Endothelial cell (in vitro differentiated cells): ENCODE data around the gene USP51. TPM values are rescaled to one million over a fixed set of nuclear protein-coding genes. Genes with fewer than 3 reads are reported as not detected.

Experiments
- DNase-seq: peaks from one replicate; pipeline ENCODE4 v3.0.0; 2021; ENCODE audit warnings: low spot score
- H3K27ac Mint-ChIP-seq: one replicate; pipeline ENCODE4 v1.8.0; 2021; ENCODE audit warnings: mixed read lengths, inconsistent platforms; ENCODE audit not compliant: unreplicated experiment
- H3K27me3 Mint-ChIP-seq: one replicate; pipeline ENCODE4 v1.8.0; 2021; ENCODE audit warnings: mild to moderate bottlenecking, moderate library complexity, mixed read lengths, inconsistent platforms; ENCODE audit not compliant: unreplicated experiment
- H3K36me3 Mint-ChIP-seq: one replicate; pipeline ENCODE4 v1.8.0; 2021; ENCODE audit warnings: mild to moderate bottlenecking, low read depth, mixed read lengths, inconsistent platforms; ENCODE audit not compliant: unreplicated experiment
- H3K4me1 Mint-ChIP-seq: one replicate; pipeline ENCODE4 v1.8.0; 2021; ENCODE audit warnings: mild to moderate bottlenecking, mixed read lengths, inconsistent platforms; ENCODE audit not compliant: unreplicated experiment
- H3K4me3 Mint-ChIP-seq: one replicate; pipeline ENCODE4 v1.8.0; 2021; ENCODE audit warnings: mild to moderate bottlenecking, mixed read lengths, inconsistent platforms; ENCODE audit not compliant: unreplicated experiment
- H3K9me3 Mint-ChIP-seq: one replicate; pipeline ENCODE4 v1.8.0; 2021; ENCODE audit warnings: mixed read lengths, inconsistent platforms; ENCODE audit not compliant: unreplicated experiment
- CTCF ChIP-seq: fragments of 200-600 bp; sonication (generic); IDR thresholded peaks from one replicate; pipeline ENCODE4 v1.5.0; 2021; ENCODE audit warnings: antibody characterized with exemption; ENCODE audit not compliant: unreplicated experiment
- total RNA-seq: library from RNA; stranded (reverse); fragmentation: NEBNext Ultra II Directional; extraction: Animal tissue kit (Norgen Biotek cat#: 25700); gene quantifications from one replicate; pipeline ENCODE4 v1.2.1, GENCODE V29; 2021; ENCODE audit not compliant: unreplicated experiment

Gene USP51
- total RNA-seq, 1 donor from 2014 or later: 6.3 TPM

DNA sequence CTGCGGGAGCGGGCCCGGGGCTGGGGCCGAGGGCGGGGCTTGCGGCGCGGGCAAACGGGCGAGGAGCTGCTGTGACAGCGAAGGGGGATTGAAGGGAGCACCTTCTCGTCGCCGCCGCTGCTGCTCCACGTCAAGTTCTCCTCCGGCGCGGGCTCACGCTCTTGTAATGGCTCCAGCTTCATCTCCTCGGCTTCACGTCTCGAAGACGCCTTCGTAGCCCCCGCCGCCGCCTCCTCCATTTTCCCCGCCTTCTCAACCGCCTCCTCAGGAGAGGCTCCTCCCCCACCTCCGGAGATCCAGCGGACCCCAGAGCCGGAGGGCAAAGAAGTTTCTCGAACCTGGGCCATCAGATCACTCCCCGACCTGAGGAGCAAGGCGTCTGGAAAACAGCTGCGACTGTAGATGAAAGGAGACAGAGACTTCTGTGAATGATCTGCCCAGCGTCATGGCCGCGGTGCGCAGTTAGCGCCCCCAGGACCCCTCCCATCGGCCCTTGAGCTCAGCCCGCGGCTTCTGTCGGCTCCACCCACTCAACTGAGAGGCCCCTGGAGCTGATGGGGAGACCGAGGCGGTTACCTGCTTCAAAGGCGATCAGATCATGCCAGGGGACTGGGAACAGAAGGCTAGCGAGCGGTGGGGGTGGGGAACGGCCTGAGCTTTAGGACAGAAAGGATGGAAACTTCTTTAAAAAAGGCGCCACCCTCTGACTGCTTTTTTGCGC lies 895 bp downstream of the USP51 start:
- Mint-ChIP-seq H3K36me3 (peaks cover 3% of the 10 kb centered on the region), H3K4me1 (peaks cover 5% of the 10 kb centered on the region), H3K27me3 (no peaks in the 10 kb centered on the region), H3K4me3 (peak overlapping the region; percentile 96), H3K9me3 (no peaks in the 10 kb centered on the region), H3K27ac (peak overlapping the region; percentile 95)
- TF ChIP-seq CTCF: no peak
- peak; percentile 35 for DNase-seq

- Mint-ChIP-seq H3K27ac (peak overlapping the region; percentile 57), H3K27me3 (no peaks in the 10 kb centered on the region), H3K9me3 (no peaks in the 10 kb centered on the region), H3K4me3 (peak overlapping the region; percentile 88), H3K4me1 (peaks cover 5% of the 10 kb centered on the region), H3K36me3 (peaks cover 3% of the 10 kb centered on the region)
- TF ChIP-seq CTCF: no peak
- no peak for DNase-seq
Measured at GRCh38 chrX:55488006-55488592, 1.5 kb downstream of the USP51 start.

- Mint-ChIP-seq H3K27me3 (no peaks in the 10 kb centered on the region), H3K4me3 (no peak overlapping the region), H3K36me3 (peaks cover 3% of the 10 kb centered on the region), H3K27ac (no peak overlapping the region), H3K9me3 (no peaks in the 10 kb centered on the region), H3K4me1 (peaks cover 5% of the 10 kb centered on the region)
- TF ChIP-seq CTCF: no peak
- no peak for DNase-seq
Measured at GRCh38 chrX:55487143-55487542, 2.5 kb downstream of the USP51 start.

- no peaks in the 10 kb centered on the region for H3K9me3 Mint-ChIP-seq
Measured at GRCh38 chrX:55486736-55487135, 2.9 kb downstream of the USP51 start.

More at GRCh38 chrX:55486736-55487135, 2.9 kb downstream of the USP51 start:
- Mint-ChIP-seq H3K4me3 (no peak overlapping the region), H3K27ac (no peak overlapping the region), H3K27me3 (no peaks in the 10 kb centered on the region), H3K36me3 (peaks cover 3% of the 10 kb centered on the region), H3K4me1 (peaks cover 5% of the 10 kb centered on the region)
- no peak for TF ChIP-seq CTCF
- DNase-seq: no peak
